Activated T-helper 1 cell treated with Interleukin-2 at 50 U/mL for 16 hours (primary cell): ENCODE measurements around the gene IL17RD.
"Not testable (repeated sequence)": the region's sequence is repeated elsewhere in the genome, so short reads cannot be mapped to it uniquely, and the experiment has no call there.

Source experiments
- DNase-seq: peaks from one replicate; pipeline ENCODE4 v3.0.0-alpha.2; 2020; ENCODE audit warnings: low read depth

The IL17RD gene

DNA sequence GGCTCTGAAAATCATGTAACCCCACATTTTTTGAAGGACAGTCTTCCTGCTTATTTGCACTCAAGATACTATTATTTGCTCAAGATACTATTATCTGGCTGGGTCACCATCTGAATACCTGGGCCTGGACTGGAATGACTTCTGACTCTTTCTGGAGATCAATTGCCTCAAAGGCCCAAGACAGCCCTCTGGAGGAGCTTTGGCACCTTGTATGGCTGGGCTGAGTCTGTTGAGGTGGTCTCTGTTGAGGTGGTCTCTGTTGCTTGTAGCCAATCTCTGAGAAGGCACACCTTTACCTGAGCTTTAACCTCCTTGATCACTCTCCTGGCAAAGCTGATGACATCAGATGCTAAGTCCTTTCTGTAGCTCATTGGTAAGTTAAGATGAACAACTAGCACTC is 71.7 kb downstream of the IL17RD start:
- DNase-seq, result no peak

DNA sequence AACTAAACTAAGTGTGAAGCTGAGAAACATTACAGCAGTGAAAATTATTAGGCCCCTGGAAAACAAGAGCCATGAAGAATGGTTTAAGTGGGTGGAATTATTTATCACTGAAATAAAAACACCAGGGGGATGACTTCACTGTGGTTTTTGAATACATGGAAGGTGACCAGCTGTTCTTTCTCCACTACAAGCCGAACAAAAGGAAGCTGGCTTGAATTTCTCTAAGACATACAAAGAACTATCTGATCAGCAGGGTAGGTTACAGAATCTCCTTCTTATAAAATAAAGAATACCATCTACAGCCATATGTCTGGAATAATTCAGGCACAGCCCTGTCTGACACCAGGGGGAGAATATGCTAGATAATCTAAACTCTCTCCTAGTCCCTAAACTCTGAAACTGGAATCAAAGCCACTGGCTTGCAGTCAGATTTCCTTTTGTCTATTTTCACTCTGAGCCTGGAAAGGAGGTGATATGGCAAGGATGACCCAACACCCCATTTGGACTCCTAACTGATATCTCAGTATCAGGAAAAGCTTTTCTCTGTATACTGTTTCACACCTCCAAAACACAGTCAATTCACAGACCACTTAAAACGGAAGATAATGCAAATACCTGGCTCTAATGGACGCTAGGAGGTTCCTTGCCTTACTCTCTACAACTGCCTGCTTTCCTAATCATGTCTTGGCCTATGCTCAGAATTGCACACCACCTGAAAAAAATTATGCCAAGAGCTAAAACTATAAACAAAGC is 73.5 kb downstream of the IL17RD start:
- no peak for DNase-seq

DNA sequence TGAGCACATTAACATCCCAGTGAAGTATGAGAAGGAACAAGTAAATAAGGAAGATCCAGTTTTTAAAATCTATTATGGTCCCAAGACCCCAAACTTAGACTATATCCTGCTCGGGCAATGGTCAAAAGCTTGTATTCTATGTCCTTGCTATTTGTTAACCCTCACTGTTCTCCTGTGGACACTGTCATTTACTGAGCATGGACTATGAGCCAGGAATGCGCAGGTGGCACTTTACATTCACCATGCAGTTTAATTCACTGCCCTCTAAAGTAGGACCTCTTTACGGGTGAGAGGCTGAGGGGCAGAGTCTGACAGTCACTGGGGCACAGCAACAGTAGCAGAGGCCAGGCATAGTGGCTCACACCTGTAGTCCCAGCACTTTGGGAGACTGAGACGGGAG is 76.1 kb downstream of the IL17RD start:
- no peak for DNase-seq

DNA sequence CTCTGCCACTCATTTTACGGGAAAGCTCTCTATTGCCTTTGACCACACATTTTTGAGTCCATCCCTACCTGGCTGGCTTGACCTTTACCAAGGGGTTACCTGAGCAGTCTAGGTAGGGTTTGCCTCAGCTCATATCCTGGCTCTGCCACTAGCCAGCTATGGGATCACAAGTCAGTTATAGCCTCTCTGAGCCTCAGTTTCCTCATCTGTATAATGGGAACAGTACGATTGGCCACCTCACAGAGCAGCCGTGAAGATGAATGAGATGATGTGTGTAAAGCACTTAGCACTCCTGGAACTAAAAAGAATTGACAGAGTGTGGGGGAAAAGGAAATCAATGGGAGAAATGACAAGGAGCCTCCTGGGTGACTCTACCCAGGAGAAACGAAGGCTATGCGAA is 76.7 kb downstream of the IL17RD start:
- no peak for DNase-seq

DNA sequence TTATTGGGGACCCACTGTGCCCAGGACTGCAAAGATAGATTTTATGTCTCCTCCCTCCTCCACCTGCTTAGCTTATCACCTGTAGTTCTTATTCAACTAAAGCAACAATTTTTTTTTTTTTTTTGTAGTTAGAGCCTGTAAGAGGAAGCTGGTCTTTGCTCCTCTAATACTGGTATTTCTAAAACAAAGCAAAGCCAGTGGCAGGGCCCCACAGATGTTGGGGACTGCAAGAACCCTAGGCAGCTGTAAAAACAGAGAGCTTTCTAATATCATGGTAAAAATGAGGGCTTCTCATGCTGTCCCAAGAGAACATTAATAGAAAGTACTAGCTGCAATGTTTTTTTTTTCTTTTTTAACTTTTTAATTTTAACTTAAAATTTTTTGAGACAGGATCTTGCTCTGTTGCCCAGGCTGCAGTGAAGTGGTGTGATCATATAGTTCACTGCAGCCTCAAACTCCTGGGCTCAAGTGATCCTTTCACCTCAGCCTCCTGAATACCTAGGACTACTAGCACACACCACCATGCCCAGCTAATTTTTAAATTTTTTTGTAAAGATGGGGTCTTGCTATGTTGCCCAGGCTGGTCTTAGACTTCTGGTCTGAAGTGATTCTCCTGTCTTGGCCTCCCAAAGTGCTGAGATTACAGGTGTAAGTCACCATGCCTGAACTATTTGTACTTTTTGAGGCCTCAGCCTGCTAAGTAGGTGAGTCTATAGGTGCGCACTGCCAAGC is 77.6 kb downstream of the IL17RD start:
- no peak for DNase-seq

DNA sequence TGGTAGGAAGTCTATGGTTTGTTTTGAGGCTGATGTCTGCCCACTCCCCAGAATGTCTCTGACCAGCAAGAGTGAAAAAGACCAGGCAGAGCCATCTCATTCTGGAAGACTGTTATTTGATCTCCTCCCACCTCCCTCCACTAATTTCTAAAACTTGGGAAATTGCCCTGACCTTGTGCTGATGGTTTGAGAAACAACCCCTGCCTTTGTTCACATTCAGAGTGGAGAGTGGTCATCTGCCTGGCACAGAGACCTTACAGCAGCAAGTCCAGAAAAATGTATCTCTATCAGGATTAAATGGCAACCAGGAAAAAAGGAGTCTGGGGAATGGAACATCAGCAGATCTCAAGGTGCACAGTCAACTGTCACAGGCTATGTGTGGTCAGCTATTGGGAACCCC is 79.0 kb downstream of the IL17RD start:
- no peak for DNase-seq

DNA sequence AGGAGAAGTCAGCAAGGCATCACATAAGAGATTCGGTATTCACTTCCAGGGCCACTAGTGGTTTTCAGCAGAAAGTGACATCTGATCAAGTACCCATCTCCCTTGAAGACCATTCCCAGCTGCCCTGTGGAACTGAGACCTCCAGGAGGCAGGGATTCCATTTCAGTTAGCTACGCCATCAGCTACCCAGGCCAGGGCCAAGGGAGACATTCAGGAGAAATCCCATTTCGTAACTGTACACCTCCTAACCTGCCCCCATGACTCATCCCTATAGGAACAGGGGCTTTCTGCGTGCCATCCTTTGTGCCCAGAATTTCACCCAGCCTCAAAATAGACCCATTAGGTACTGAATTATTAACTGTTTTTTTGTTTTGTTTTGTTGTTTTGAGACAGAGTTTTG is 79.9 kb downstream of the IL17RD start:
- no peak for DNase-seq

DNA sequence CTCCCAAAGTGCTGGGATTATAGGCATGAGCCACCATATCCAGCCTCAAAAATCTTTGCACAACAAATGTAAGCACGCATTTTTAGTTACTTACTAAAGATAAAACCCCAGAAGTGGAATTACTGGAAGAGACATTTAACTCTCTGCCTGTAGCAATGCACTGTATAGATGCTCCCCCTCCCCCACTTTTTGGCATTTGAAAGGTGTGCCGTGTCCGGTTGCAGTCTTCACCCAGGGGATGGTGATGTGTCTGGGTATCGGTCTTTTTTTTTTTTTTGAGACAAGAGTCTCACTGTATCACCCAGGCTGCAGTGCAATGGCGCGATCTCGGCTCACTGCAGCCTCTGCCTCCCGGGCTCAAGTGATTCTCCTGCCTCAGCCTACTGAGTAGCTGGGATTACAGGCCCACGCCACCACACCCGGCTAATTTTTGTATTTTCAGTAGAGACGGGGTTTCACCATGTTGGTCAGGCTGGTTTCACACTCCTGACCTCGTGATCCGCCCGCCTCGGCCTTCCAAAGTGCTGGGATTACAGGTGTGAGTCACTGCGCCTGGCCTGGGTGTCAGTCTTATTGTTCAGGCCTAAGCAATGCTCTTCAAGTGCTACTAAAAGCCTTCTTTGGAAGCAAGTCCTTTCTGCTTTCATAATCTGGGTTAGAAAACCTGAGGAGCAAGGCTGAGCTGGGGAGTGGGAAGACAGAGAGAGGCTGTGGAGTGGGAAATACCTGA is 81.7 kb downstream of the IL17RD start:
- not testable (repeated sequence) for DNase-seq

DNA sequence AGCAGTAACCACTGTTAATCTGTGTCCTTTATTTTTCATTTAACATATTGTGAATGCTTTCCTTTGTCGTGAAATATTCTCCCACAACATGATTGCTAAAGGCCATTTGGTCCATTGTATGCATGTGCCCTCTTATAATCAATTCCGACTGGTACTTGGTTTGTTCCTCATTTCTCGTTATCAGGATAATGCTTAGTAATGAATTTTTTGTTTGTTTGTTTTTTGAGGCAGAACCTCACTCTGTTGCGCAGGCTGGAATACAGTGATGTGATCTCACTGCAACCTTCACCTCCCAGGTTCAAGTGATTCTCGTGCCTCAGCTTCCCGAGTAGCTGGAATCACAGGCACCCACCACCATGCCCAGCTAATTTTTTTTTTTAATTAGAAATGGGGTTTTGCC is 82.7 kb downstream of the IL17RD start:
- DNase-seq, result no peak

DNA sequence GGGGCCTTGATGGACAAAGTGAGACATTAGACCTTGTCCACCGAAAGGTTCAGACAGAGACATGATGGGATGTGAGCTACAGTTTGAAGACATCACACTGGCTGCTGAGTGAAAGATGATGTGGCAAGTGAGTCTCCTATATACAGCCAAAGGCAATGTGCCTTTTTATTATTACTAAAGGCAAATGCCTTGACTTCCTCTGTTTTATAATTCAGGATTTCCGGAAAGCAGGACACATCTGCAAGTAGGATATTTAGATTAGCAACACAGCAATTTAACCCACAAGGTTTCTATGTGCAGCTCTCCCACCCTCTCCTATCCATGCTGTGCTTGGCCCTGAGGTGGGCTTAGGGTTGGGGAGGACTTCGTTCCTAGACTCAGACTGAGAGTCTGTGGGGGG is 84.0 kb downstream of the IL17RD start:
- DNase-seq, result no peak

DNA sequence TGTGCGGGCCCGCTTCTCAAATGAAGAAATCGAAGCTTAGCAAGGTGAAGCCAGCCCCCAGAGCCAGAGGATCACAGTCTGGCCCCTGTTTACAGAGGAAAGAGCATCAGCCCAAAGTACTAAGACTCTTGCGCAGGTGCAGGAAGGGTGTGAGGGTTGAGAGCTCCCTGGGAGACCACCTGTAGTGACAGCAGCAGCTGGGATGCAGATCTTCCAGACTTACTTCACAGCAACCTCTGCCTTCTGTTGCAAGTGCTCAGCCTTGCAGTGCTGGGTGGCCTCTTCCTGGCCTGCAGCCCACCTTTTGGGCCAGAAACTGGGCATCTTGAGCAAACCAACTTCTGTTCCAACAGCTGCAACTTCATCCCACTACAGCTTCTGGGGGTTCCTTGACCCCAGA is 85.0 kb downstream of the IL17RD start:
- DNase-seq, result no peak

DNA sequence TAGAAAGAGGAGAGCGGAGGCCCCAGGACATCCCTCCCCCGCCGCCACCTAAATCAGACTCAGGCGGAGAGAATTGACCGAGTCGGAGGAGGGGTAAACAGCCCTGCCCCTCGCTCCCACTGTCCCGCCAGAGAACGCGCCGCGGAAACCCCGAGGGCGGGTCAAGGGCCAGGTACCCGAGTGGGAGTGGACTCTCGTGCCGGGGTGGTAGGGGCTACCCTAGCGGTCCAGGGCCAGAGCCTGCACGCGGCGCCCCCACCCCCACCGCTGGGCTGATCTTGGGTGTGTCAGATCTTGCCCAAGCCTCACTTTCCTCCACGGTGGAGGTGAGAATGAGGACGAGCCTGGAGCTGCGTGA is 85.7 kb downstream of the IL17RD start:
- no peak for DNase-seq

DNA sequence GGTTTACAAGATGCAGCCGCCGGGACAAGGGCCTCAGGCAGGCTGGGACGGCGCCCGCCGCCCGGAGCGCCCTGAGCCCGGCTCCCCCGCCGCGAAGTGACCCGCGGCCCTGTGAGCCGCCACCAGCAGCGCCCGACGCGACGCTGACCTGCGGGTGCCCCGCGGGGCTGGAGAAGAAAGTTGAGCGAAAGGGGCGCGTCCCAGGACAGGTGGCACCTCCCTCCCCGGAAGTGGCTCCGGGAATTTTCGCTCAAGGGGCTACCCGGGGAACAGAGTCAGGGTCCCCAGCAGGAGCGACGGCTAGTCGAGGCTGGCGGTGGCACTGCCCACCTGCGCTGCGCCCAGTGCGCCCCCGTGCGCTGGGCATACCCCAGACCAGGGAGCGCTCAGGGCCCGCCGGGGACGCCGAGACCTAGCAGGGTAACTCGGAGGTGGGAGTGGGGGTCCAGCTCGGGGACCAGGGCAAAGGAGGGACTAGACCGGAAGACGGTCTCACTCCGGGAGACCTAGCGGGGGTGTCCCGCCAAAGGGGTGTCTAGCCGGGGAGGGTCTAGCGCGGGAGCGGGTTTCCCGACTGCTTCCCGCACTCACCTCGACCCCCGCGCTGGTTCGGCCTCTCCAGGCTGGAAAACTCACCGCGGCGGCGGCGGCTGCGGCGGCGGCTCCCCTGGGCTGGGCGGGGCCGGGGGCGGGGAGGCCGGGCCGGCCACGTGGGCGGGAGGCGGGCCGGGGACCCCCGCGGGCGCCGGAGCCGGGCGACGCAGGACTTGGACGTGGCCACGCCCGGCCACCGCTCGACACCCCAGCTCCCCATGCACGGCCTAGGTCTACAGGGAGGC is 86.3 kb downstream of the IL17RD start:
- no peak for DNase-seq

DNA sequence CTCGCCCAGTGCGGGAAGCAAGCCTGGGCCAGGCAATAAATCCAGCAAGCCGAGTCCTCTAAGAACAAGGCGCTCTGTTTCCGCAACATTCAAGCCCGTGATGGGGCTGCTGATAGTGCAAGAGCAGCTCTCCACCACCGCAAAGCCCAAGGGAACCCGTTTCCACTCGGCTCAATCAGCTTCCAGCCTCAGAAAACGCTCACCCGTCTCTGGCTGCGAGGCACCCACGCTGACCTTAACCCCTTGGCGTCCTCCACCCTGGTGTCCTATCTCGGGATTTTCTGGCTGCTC is 86.9 kb downstream of the IL17RD start:
- DNase-seq, result no peak

DNA sequence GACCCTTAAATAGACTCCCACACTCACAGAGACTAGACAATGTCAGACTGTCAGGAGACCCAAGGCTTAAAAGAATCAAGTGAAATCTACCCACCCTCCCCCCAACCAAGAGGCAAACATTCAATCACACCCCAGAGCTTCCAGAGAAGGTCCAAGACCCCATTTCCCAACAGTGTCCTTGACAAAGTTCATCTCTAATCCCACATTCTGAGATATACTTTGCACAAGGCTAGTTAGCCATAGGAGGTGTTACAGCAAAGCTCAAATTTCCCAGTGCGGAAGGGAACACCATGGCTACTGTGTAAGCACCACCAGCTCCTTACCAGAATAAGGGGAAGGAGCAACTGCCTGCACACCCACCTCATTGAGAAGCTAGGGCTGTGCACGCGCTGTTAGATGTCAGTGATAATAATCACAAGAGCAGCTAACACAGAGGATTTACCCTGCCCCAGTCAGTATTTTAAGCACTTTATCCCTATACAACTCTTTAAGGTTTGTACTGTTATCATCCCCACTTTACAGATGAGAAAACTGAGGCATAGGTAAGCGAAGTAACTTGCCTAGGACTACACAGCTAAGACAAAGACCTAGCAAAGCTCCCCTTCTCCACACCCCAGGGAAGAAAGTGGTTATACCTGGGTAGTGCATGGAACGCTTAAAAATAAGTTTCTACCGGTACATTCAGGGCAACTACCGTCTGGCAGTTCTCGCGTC is 87.4 kb downstream of the IL17RD start:
- DNase-seq, result no peak

DNA sequence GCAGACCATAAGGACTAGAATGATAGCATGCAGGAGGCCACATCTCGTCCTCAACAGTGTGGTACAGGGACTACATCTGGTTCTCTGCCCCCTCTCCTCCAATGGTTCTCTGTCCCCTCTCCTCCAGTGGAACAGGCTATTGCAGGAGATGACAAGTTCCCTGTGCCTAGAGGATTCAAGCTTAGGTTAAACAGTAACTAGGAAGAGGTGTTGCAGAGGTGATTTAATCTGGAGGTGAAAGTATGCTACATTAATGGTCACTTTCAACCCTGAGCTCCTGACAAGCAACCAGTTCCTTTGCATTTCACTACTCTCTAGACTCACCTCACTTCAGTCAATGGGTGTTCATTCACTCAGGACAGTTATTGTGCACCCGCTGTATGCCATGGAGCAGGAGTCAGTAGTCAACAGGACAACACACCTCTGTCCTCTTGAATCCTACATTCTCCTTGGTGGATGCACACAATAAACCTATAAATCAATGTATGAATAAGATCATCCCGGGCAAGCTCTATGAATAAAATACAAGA is 88.7 kb downstream of the IL17RD start:
- no peak for DNase-seq

DNA sequence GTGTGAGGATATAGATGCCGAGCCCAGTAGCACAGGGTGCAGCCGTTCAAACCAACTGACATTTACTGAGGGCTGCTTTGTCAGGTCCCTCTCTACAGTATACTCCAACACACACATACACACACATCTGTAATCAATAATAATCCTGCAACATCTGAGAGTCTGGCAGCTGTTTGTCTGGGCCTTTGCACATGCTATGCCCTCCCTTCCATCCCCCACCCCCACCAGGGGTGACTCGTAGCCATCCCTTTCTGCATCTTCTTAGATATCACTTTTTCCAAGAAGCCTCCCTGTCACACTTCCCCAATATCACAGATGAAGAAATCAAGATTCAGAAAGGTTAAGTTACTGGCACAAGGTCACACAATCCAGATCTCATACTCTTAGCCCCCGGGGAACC is 91.0 kb downstream of the IL17RD start:
- no peak for DNase-seq

DNA sequence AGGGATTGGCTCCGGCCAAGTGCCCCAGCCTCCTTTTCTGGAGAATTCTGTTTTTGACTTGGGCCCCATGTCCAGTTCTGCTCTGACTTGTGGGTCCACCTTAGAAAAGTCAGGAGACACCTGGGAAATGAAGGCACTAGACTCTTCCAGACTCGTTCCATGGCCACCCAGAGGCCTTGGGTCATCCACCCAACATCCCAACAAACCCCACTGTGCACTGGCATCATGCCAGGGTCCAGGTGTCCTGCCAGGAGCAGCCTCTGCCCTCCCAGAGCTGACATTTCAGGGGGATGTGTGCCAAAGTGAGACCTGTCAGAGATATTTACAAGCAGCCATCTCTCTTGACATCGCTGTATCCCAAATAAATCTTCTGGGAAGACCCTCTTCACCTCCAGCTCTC is 91.5 kb downstream of the IL17RD start:
- DNase-seq, result no peak

DNA sequence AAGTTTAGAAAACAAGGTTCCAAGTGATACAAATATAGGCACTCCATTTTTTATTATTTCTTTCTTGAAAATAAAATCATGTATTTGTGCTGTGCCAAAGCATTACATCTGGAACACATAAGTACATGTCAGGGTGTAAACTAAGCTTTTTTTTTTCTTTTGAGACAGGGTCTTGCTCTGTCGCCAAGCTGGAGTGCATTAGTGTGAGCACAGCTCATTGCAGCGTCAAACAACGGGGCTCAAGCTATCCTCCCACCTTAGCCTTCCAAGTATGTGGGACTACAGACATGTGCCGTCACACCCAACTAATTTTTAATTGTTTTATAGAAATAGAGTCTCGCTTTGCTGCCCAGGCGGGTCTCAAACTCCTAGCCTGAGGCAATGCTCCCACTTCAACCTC is 95.7 kb downstream of the IL17RD start:
- no peak for DNase-seq

DNA sequence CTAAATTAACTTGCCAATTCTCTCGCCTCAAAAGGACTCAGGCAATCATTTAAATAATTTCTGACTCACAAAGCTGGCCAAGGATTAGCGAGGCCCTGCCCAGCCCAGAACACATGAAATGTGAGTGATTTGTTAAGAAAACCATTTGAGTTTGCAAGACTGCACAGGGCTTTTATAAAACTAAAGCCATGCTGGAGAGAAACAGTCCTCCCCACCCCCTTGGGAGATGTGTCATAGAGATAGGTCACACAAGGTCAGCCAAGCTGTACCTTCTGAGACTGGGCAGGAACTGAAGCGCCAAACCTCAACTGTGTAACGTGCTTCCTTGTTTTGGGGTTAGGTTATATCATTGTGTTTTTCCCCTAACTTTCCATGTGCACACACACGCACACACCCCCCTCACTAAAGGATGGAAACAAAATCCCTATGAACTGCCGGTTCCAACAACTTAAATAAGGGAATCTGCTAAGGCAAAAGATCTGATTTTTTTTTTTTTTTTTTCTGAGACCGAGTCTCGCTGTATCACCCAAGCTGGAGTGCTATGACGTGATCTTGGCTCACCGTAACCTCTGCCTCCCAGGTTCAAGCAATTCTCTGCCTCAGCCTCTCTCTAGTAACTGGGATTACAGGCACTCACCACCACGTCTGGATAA is 96.6 kb downstream of the IL17RD start:
- DNase-seq, result no peak

DNA sequence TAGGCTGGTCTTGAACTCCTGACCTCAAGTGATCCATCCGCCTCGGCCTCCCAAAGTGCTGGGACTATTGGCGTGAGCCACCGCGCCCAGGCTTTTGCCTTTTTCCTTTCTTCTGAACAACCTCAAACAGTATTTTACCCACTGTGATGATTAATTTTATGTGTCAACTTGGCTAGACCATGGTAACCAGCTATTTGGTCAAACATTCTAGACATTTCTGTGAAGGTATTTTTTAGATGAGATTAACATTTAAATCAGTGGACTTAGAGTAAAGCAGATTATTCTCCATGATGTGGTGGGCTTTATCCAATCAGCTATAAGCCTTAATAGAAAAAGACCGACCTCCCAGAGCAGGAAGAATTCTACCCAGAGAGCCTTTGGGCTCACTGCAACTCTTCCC is 98.7 kb downstream of the IL17RD start:
- DNase-seq, result no peak
